Transverse colon (tissue), 4 donors: Measurements from ENCODE around the gene TAF1A. TPM values are rescaled to one million over a fixed set of nuclear protein-coding genes. Genes with fewer than 3 reads are reported as not detected.

Experiments used
- DNase-seq: peaks from one replicate; pipeline ENCODE4 v3.0.0-alpha.2; 2019
- H3K27ac ChIP-seq, 4 donors: fragments of 200-600 bp; sonication (generic); 2 replicates each; pipeline ENCODE4 v1.5.1; 2016 to 2018; ENCODE audit warnings: inconsistent platforms in 4 of 4
- H3K27me3 ChIP-seq: fragments of 200-600 bp; sonication (generic); 2 replicates; pipeline ENCODE4 v1.5.1; 2017; ENCODE audit warnings: inconsistent platforms
- H3K36me3 ChIP-seq, 4 donors: fragments of 200-600 bp; sonication (generic); 2 replicates each; pipeline ENCODE4 v1.5.1; 2017 to 2019; ENCODE audit warnings: inconsistent platforms in 4 of 4
- H3K4me1 ChIP-seq, 4 donors: fragments of 200-600 bp; sonication (generic); 2 replicates each; pipeline ENCODE4 v1.5.1; 2017 to 2020; ENCODE audit warnings: inconsistent platforms in 4 of 4
- H3K4me3 ChIP-seq, 4 donors: fragments of 200-600 bp; sonication (generic); 1 replicate in 1 of 4; 2 replicates in 3 of 4; pipeline versions ENCODE4 v1.5.1 to v1.6.1; 2017 to 2019; ENCODE audit warnings: inconsistent platforms in 4 of 4
- H3K9me3 ChIP-seq, 2 donors: fragments of 200-600 bp; sonication (generic); 2 replicates each; pipeline ENCODE4 v1.5.1; 2017 to 2019; ENCODE audit warnings: inconsistent platforms in 2 of 2
- CTCF ChIP-seq, 5 experiments: fragments of 200-600 bp in 3 of 5; fragments of 450-650 bp in 2 of 5; sonication (generic) in 3 of 5; IDR thresholded peaks; 1 replicate in 2 of 5; 2 replicates in 3 of 5; pipeline ENCODE4 v1.5.1; 2016 to 2017; ENCODE audit warnings: antibody characterized with exemption in 5 of 5, inconsistent platforms in 3 of 5, mild to moderate bottlenecking in 2 of 5, moderate library complexity in 1 of 5
- EP300 ChIP-seq: sonication (generic); formaldehyde crosslinking; IDR thresholded peaks from one replicate; pipeline ENCODE4 v1.6.1; 2017; ENCODE audit warnings: antibody characterized with exemption, low read depth
- POLR2A ChIP-seq: fragments of 450-650 bp; IDR thresholded peaks from one replicate; pipeline ENCODE4 v1.6.1; 2016; ENCODE audit warnings: antibody characterized with exemption, mild to moderate bottlenecking, moderate library complexity
- POLR2AphosphoS5 ChIP-seq, 3 donors: sonication (generic); formaldehyde crosslinking; IDR thresholded peaks; one replicate each; pipeline ENCODE4 v1.6.1; 2016; ENCODE audit warnings: antibody characterized with exemption in 3 of 3
- WGBS, 2 donors: methylation state at CpG; one replicate each; pipeline ENCODE4 v1.1.5; 2018; ENCODE audit warnings: low coverage in 1 of 2; 5-methylcytosine and 5-hydroxymethylcytosine counted together
- in situ Hi-C, 4 donors: fragments of 200-750 bp; cut with MboI; loops; one replicate each; pipeline versions ENCODE4 v1.15.0 to v1.15.1; 2017; ENCODE audit warnings: low sequenced_read_pairs in 3 of 4, low pct_ligation_motif_present in 1 of 4, low pct_unique_long_range_greater_than_20kb in 1 of 4
- intact Hi-C: fragments of 100-400 bp; cut with DNase I; formaldehyde crosslinking; loops from one replicate; pipeline ENCODE4 v1.15.1; 2023; ENCODE audit warnings: low total_unique reads
- total RNA-seq, 4 donors: library from RNA; depleted of rRNA; stranded (reverse); fragments of >200 nt; gene quantifications; one replicate each; pipeline ENCODE4 v1.1.0, GENCODE V29; 2016

Gene TAF1A
- total RNA-seq, 4 donors from 2014 or later = 2.2 to 10.1 (median 4.1) TPM

- no peak for TF ChIP-seq POLR2AphosphoS5 (IDR thresholded peaks at IDR 0.05)
- no peak for TF ChIP-seq EP300
- no peak for TF ChIP-seq POLR2A
- no peak for TF ChIP-seq CTCF (IDR thresholded peaks at IDR 0.05)
- Histone ChIP-seq H3K27me3 (no peaks in the 10 kb centered on the region), H3K27ac (no peak overlapping the region), H3K36me3 (peaks cover 0 to 22% (median 7%) of the 10 kb centered on the region in 4 donors), H3K9me3 (no peaks in the 10 kb centered on the region), H3K4me3 (no peak overlapping the region), H3K4me1 (peaks cover 0 to 13% (median 7%) of the 10 kb centered on the region in 4 donors)
- 70 to 80% methylated on average over 5 of the region's 5 CpGs for WGBS, 2 donors
- in situ Hi-C loops (no loop called here), intact Hi-C loops (no loop called here)
- no peak for DNase-seq
Measured at GRCh38 chr1:222622765-222623164, 33.0 kb upstream of the TAF1A start.

GRCh38 chr1:222620566-222620965 lies 30.8 kb upstream of the TAF1A start:
- in situ Hi-C loops (no loop called here), intact Hi-C loops (no loop called here)
- no peak overlapping the region for H3K4me3 ChIP-seq
- H3K27ac ChIP-seq = no peak overlapping the region
- no peaks in the 10 kb centered on the region for H3K27me3 ChIP-seq
- H3K36me3 ChIP-seq = peaks cover 0 to 14% (median 3%) of the 10 kb centered on the region in 4 donors
- TF ChIP-seq CTCF (IDR thresholded peaks at IDR 0.05) (no peak), POLR2A (no peak)
- peaks cover 4 to 24% (median 12%) of the 10 kb centered on the region in 4 donors for H3K4me1 ChIP-seq
- WGBS, 2 donors = 76 to 82% methylated on average over 2 of the region's 2 CpGs
- no peaks in the 10 kb centered on the region for H3K9me3 ChIP-seq
- DNase-seq = no peak

- in situ Hi-C loops (no loop called here), intact Hi-C loops (no loop called here)
- peak overlapping the region; percentile 67 to 100 (median 98) for H3K4me3 ChIP-seq
- 32 to 48% methylated on average over 7 to 20 of the region's 20 CpGs for WGBS, 2 donors
- H3K27me3 ChIP-seq = no peaks in the 10 kb centered on the region
- peak overlapping the region; percentile 84 to 95 (median 92) for H3K27ac ChIP-seq
- no peak for TF ChIP-seq POLR2A
- TF ChIP-seq CTCF (IDR thresholded peaks at IDR 0.05) = no peak
- no peak for TF ChIP-seq POLR2AphosphoS5 (IDR thresholded peaks at IDR 0.05)
- TF ChIP-seq EP300 = no peak
- H3K4me1 ChIP-seq = peaks cover 4 to 40% (median 12%) of the 10 kb centered on the region in 4 donors
- H3K9me3 ChIP-seq = no peaks in the 10 kb centered on the region
- peak; percentile 25 for DNase-seq
- peaks cover 0 to 5% (median 0%) of the 10 kb centered on the region in 4 donors for H3K36me3 ChIP-seq
Measured at GRCh38 chr1:222618880-222619596, 29.3 kb upstream of the TAF1A start.

- in situ Hi-C loops = no loop called here
- H3K4me1 ChIP-seq = peaks cover 4 to 48% (median 14%) of the 10 kb centered on the region in 4 donors
Measured at GRCh38 chr1:222618001-222618879, 28.5 kb upstream of the TAF1A start, which contains the start of gene MIA3. Gene MIA3 (plus strand): TSS chr1:222618097. CDS start chr1:222618111, 14 bp downstream.

More at GRCh38 chr1:222618001-222618879, 28.5 kb upstream of the TAF1A start, which contains the start of gene MIA3:
- intact Hi-C loops = no loop called here
- Histone ChIP-seq H3K9me3 (no peaks in the 10 kb centered on the region), H3K36me3 (no peaks in the 10 kb centered on the region), H3K27ac (peak within 1 kb of the TSS; percentile 84 to 95 (median 92)), H3K27me3 (peaks cover 6% of the 10 kb centered on the region), H3K4me3 (peak within 1 kb of the TSS; percentile 67 to 100 (median 98))
- 0% methylated on average over 24 of the region's 81 CpGs; no CpG with 5 or more reads in 1 of the 2 donors for WGBS, 2 donors
- DNase-seq = peak; percentile 34
- TF ChIP-seq CTCF (IDR thresholded peaks at IDR 0.05) (no peak), POLR2AphosphoS5 (IDR thresholded peaks at IDR 0.05) (peak; percentile 47 to 53 (median 53))
